Stomach (tissue), 4 donors: Measurements from ENCODE around the gene SLC12A1.

Experiments used
- POLR2A ChIP-seq, 4 donors: fragments of 450-650 bp; IDR thresholded peaks; one replicate each; pipeline ENCODE4 v1.6.1; 2016; ENCODE audit warnings: antibody characterized with exemption in 4 of 4, control low read depth in 2 of 4, mild to moderate bottlenecking in 1 of 4, moderate library complexity in 1 of 4
- POLR2AphosphoS5 ChIP-seq, 3 donors: sonication (generic); formaldehyde crosslinking; IDR thresholded peaks; one replicate each; pipeline ENCODE4 v1.6.1; 2016; ENCODE audit warnings: antibody characterized with exemption in 3 of 3
- TF ChIP-seq, protein P1 (sequence below), 7 experiments: fragments of 450-650 bp in 4 of 7; fragments of 200-600 bp in 3 of 7; sonication (generic) in 3 of 7; IDR thresholded peaks; one replicate each; pipeline ENCODE4 v1.5.1; 2016 to 2019; ENCODE audit warnings: antibody characterized with exemption in 7 of 7, control low read depth in 2 of 7, mild to moderate bottlenecking in 1 of 7

DNA sequence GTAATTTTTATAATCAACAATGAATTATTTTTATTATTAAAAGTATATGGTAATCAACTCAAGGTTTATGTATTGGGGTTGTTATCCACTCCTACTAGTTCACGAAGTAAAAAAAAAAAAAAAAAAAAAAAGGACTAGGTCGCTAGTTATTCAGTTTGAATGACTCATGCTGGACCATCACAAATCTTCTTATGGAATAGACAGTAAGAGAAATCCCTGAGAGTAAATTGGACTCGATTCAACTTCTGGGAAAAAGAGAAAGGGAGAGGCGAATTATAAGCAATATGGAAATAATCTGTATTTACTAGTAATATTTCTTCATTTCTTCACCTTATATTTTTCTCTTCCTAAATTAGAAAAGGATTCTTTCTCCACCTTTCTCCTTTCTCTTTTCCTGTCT, 30.0 kb upstream of the SLC12A1 start:
- TF ChIP-seq POLR2A (IDR thresholded peaks at IDR 0.05) (no peak), POLR2AphosphoS5 (IDR thresholded peaks at IDR 0.05) (no peak)
- TF ChIP-seq, protein P1, sequence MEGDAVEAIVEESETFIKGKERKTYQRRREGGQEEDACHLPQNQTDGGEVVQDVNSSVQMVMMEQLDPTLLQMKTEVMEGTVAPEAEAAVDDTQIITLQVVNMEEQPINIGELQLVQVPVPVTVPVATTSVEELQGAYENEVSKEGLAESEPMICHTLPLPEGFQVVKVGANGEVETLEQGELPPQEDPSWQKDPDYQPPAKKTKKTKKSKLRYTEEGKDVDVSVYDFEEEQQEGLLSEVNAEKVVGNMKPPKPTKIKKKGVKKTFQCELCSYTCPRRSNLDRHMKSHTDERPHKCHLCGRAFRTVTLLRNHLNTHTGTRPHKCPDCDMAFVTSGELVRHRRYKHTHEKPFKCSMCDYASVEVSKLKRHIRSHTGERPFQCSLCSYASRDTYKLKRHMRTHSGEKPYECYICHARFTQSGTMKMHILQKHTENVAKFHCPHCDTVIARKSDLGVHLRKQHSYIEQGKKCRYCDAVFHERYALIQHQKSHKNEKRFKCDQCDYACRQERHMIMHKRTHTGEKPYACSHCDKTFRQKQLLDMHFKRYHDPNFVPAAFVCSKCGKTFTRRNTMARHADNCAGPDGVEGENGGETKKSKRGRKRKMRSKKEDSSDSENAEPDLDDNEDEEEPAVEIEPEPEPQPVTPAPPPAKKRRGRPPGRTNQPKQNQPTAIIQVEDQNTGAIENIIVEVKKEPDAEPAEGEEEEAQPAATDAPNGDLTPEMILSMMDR (IDR thresholded peaks at IDR 0.05), result no peak
